ENCODE data around the gene MB.
"Not testable (repeated sequence)": the region's sequence is repeated elsewhere in the genome, so short reads cannot be mapped to it uniquely, and the experiment has no call there.

Gene MB

GRCh38 chr22:35631597-35631996, 14.5 kb upstream of the MB start:
- Histone ChIP-seq H2AFZ (ENCODE audit: low read depth, low read length) (no peak overlapping the region), H3K9me3 (ENCODE audit: low read length) (no peaks in the 10 kb centered on the region), H3K36me3 (ENCODE audit: insufficient read depth, low read length) (no peaks in the 10 kb centered on the region), H3K4me1 (ENCODE audit: insufficient read depth, low read length) (peaks cover 3% of the 10 kb centered on the region), H3K4me3 (ENCODE audit: low read length) (no peak overlapping the region), H3K27me3 (ENCODE audit: insufficient read depth, low read length) (no peaks in the 10 kb centered on the region)

GRCh38 chr22:35630891-35631290, 13.8 kb upstream of the MB start:
- Histone ChIP-seq H3K9me3 (ENCODE audit: low read length) (no peaks in the 10 kb centered on the region), H3K27me3 (ENCODE audit: insufficient read depth, low read length) (no peaks in the 10 kb centered on the region), H3K4me1 (ENCODE audit: insufficient read depth, low read length) (peaks cover 3% of the 10 kb centered on the region), H3K36me3 (ENCODE audit: insufficient read depth, low read length) (no peaks in the 10 kb centered on the region), H2AFZ (ENCODE audit: low read depth, low read length) (no peak overlapping the region), H3K4me3 (ENCODE audit: low read length) (no peak overlapping the region)

- Histone ChIP-seq H3K9me3 (ENCODE audit: low read length) (no peaks in the 10 kb centered on the region), H2AFZ (ENCODE audit: low read depth, low read length) (no peak overlapping the region), H3K4me1 (ENCODE audit: insufficient read depth, low read length) (peaks cover 3% of the 10 kb centered on the region), H3K4me3 (ENCODE audit: low read length) (no peak overlapping the region), H3K27me3 (ENCODE audit: insufficient read depth, low read length) (no peaks in the 10 kb centered on the region), H3K36me3 (ENCODE audit: insufficient read depth, low read length) (no peaks in the 10 kb centered on the region)
Measured at GRCh38 chr22:35630387-35630793, 13.3 kb upstream of the MB start.

- peaks cover 3% of the 10 kb centered on the region for H3K4me1 ChIP-seq (ENCODE audit: insufficient read depth, low read length)
- no peaks in the 10 kb centered on the region for H3K27me3 ChIP-seq (ENCODE audit: insufficient read depth, low read length)
- no peak overlapping the region for H2AFZ ChIP-seq (ENCODE audit: low read depth, low read length)
- no peaks in the 10 kb centered on the region for H3K36me3 ChIP-seq (ENCODE audit: insufficient read depth, low read length)
- H3K9me3 ChIP-seq (ENCODE audit: low read length): no peaks in the 10 kb centered on the region
- H3K4me3 ChIP-seq (ENCODE audit: low read length): no peak overlapping the region
Measured at GRCh38 chr22:35629406-35630216, 12.5 kb upstream of the MB start.

GRCh38 chr22:35628732-35629131, 11.6 kb upstream of the MB start:
- Histone ChIP-seq H3K27me3 (ENCODE audit: insufficient read depth, low read length) (no peaks in the 10 kb centered on the region), H3K9me3 (ENCODE audit: low read length) (no peaks in the 10 kb centered on the region), H2AFZ (ENCODE audit: low read depth, low read length) (no peak overlapping the region), H3K36me3 (ENCODE audit: insufficient read depth, low read length) (no peaks in the 10 kb centered on the region), H3K4me1 (ENCODE audit: insufficient read depth, low read length) (peaks cover 3% of the 10 kb centered on the region), H3K4me3 (ENCODE audit: low read length) (no peak overlapping the region)

GRCh38 chr22:35627267-35628041, 10.3 kb upstream of the MB start:
- Histone ChIP-seq H3K9me3 (ENCODE audit: low read length) (no peaks in the 10 kb centered on the region), H3K27me3 (ENCODE audit: insufficient read depth, low read length) (no peaks in the 10 kb centered on the region), H3K36me3 (ENCODE audit: insufficient read depth, low read length) (no peaks in the 10 kb centered on the region), H3K4me1 (ENCODE audit: insufficient read depth, low read length) (peaks cover 3% of the 10 kb centered on the region), H3K4me3 (ENCODE audit: low read length) (peak overlapping the region; percentile 6), H2AFZ (ENCODE audit: low read depth, low read length) (peak overlapping the region; percentile 48)

GRCh38 chr22:35625763-35626432, 8.8 kb upstream of the MB start:
- no peak overlapping the region for H3K4me3 ChIP-seq (ENCODE audit: low read length)
- no peaks in the 10 kb centered on the region for H3K36me3 ChIP-seq (ENCODE audit: insufficient read depth, low read length)
- H2AFZ ChIP-seq (ENCODE audit: low read depth, low read length): no peak overlapping the region
- no peaks in the 10 kb centered on the region for H3K9me3 ChIP-seq (ENCODE audit: low read length)
- H3K4me1 ChIP-seq (ENCODE audit: insufficient read depth, low read length): peaks cover 7% of the 10 kb centered on the region
- H3K27me3 ChIP-seq (ENCODE audit: insufficient read depth, low read length): no peaks in the 10 kb centered on the region

- Histone ChIP-seq H3K27me3 (ENCODE audit: insufficient read depth, low read length) (no peaks in the 10 kb centered on the region), H3K4me3 (ENCODE audit: low read length) (no peak overlapping the region), H3K9me3 (ENCODE audit: low read length) (no peaks in the 10 kb centered on the region), H3K36me3 (ENCODE audit: insufficient read depth, low read length) (no peaks in the 10 kb centered on the region), H2AFZ (ENCODE audit: low read depth, low read length) (no peak overlapping the region), H3K4me1 (ENCODE audit: insufficient read depth, low read length) (peaks cover 10% of the 10 kb centered on the region)
Measured at GRCh38 chr22:35624547-35624946, 7.4 kb upstream of the MB start.

GRCh38 chr22:35623885-35624284, 6.8 kb upstream of the MB start:
- H3K4me3 ChIP-seq (ENCODE audit: low read length): not testable (repeated sequence)

GRCh38 chr22:35622191-35622913, 5.2 kb upstream of the MB start:
- Histone ChIP-seq H3K36me3 (ENCODE audit: insufficient read depth, low read length) (no peaks in the 10 kb centered on the region), H3K27me3 (ENCODE audit: insufficient read depth, low read length) (peaks cover 5% of the 10 kb centered on the region), H3K4me3 (ENCODE audit: low read length) (no peak overlapping the region), H3K9me3 (ENCODE audit: low read length) (no peaks in the 10 kb centered on the region), H2AFZ (ENCODE audit: low read depth, low read length) (no peak overlapping the region), H3K4me1 (ENCODE audit: insufficient read depth, low read length) (peaks cover 8% of the 10 kb centered on the region)

More at GRCh38 chr22:35623885-35624284, 6.8 kb upstream of the MB start:
- not testable (repeated sequence) for H3K27me3 ChIP-seq (ENCODE audit: insufficient read depth, low read length); H3K4me1 ChIP-seq (ENCODE audit: insufficient read depth, low read length); H3K36me3 ChIP-seq (ENCODE audit: insufficient read depth, low read length); H3K9me3 ChIP-seq (ENCODE audit: low read length); H2AFZ ChIP-seq (ENCODE audit: low read depth, low read length)

- Histone ChIP-seq H2AFZ (ENCODE audit: low read depth, low read length) (no peak overlapping the region), H3K4me3 (ENCODE audit: low read length) (no peak overlapping the region), H3K27me3 (ENCODE audit: insufficient read depth, low read length) (peaks cover 5% of the 10 kb centered on the region), H3K36me3 (ENCODE audit: insufficient read depth, low read length) (no peaks in the 10 kb centered on the region), H3K9me3 (ENCODE audit: low read length) (no peaks in the 10 kb centered on the region), H3K4me1 (ENCODE audit: insufficient read depth, low read length) (peaks cover 6% of the 10 kb centered on the region)
Measured at GRCh38 chr22:35621451-35621850, 4.3 kb upstream of the MB start.

- Histone ChIP-seq H3K4me3 (ENCODE audit: low read length) (no peak overlapping the region), H2AFZ (ENCODE audit: low read depth, low read length) (no peak overlapping the region), H3K36me3 (ENCODE audit: insufficient read depth, low read length) (no peaks in the 10 kb centered on the region), H3K27me3 (ENCODE audit: insufficient read depth, low read length) (peaks cover 5% of the 10 kb centered on the region), H3K4me1 (ENCODE audit: insufficient read depth, low read length) (peaks cover 6% of the 10 kb centered on the region), H3K9me3 (ENCODE audit: low read length) (no peaks in the 10 kb centered on the region)
Measured at GRCh38 chr22:35620624-35621251, 3.6 kb upstream of the MB start.

Data from neuron (in vitro differentiated cells).